PC-3 (cell line): ENCODE data around the gene BATF. TPM values are rescaled to one million over a fixed set of nuclear protein-coding genes. Genes with fewer than 3 reads are reported as not detected.
A peak's percentile ranks its signal among the peaks of the same experiment; 100 is the strongest.

ENCODE experiments used
- ATAC-seq: fragments of 200-7000 bp; cut with Tn5 transposase; 2 replicates; pipeline ENCODE4 v1.9.1; 2020; ENCODE audit warnings: mild to moderate bottlenecking, moderate library complexity
- BruUV-seq: library from RNA; stranded (reverse); fragments of 400-500 nt; replicated peaks from 2 replicates; lab custom pipeline; 2021; lab: Mats Ljungman, UMichigan
- CTCF ChIA-PET: fragments of 300-600 bp; sonication (Branson Sonifier 250); formaldehyde crosslinking; loops from one replicate; lab custom pipeline; 2022; ENCODE audit warnings: antibody characterized with exemption; lab: Charles Lee
- POLR2A ChIA-PET: fragments of 300-600 bp; sonication (Branson Sonifier 250); formaldehyde crosslinking; loops from one replicate; lab custom pipeline; 2022; ENCODE audit warnings: antibody characterized with exemption; ENCODE audit not compliant: unreplicated experiment; lab: Charles Lee
- DNase-seq: peaks from one replicate; pipeline ENCODE4 v3.0.0-alpha.2; 2015
- H2AFZ ChIP-seq: fragments of 300-600 bp; sonication (generic); 2 replicates; pipeline ENCODE4 v1.6.0; 2016; ENCODE audit warnings: antibody characterized with exemption, low read length
- H3F3A ChIP-seq: fragments of 300-600 bp; sonication (generic); one replicate; pipeline ENCODE4 v1.6.0; 2017; ENCODE audit warnings: antibody characterized with exemption, low read length, control low read depth, mild to moderate bottlenecking; ENCODE audit not compliant: unreplicated experiment
- H3K27ac ChIP-seq: fragments of 300-600 bp; sonication (generic); 2 replicates; pipeline ENCODE4 v1.5.1; 2016; ENCODE audit warnings: mild to moderate bottlenecking, low read length
- H3K27me3 ChIP-seq: fragments of 300-600 bp; sonication (generic); 2 replicates; pipeline ENCODE4 v1.6.1; 2016; ENCODE audit warnings: low read length, mixed read lengths
- H3K36me3 ChIP-seq: fragments of 300-600 bp; sonication (generic); 2 replicates; pipeline ENCODE4 v1.6.1; 2016; ENCODE audit warnings: low read depth, mixed run types, low read length, mixed read lengths
- H3K4me1 ChIP-seq: fragments of 300-600 bp; sonication (generic); 2 replicates; pipeline ENCODE4 v1.5.1; 2016; ENCODE audit warnings: low read length; ENCODE audit not compliant: insufficient read depth
- H3K4me2 ChIP-seq: fragments of 300-600 bp; sonication (generic); 2 replicates; pipeline ENCODE4 v1.6.0; 2016; ENCODE audit warnings: low read length
- H3K4me3 ChIP-seq: fragments of 300-600 bp; sonication (generic); 2 replicates; pipeline ENCODE4 v1.5.1; 2016; ENCODE audit warnings: mild to moderate bottlenecking, low read length, mixed read lengths
- H3K79me2 ChIP-seq: fragments of 300-600 bp; sonication (generic); 2 replicates; pipeline ENCODE4 v1.6.1; 2017; ENCODE audit warnings: low read length, mixed read lengths
- H3K9ac ChIP-seq: fragments of 300-600 bp; sonication (generic); 2 replicates; pipeline ENCODE4 v1.6.0; 2016; ENCODE audit warnings: mild to moderate bottlenecking, low read length
- H3K9me2 ChIP-seq: fragments of 300-600 bp; sonication (generic); replicated peaks from 2 replicates; pipeline ENCODE4 v1.6.1; 2016; ENCODE audit warnings: mixed run types, low read length, mixed read lengths
- H3K9me3 ChIP-seq: fragments of 300-600 bp; sonication (generic); 2 replicates; pipeline ENCODE4 v1.6.1; 2016; ENCODE audit warnings: low read length, mixed read lengths
- H4K20me1 ChIP-seq: fragments of 300-600 bp; sonication (generic); 2 replicates; pipeline ENCODE4 v1.6.1; 2016; ENCODE audit warnings: low read length, mixed read lengths
- CTCF ChIP-seq: fragments of 300-600 bp; sonication (generic); conservative IDR thresholded peaks from 2 replicates; pipeline ENCODE4 v1.5.1; 2017; ENCODE audit warnings: antibody characterized with exemption, low read depth, mild to moderate bottlenecking, low read length
- EZH2 ChIP-seq: fragments of 300-600 bp; sonication (generic); IDR thresholded peaks from one replicate; pipeline ENCODE4 v1.6.1; 2017; ENCODE audit warnings: antibody characterized with exemption, mild to moderate bottlenecking, low read length; ENCODE audit not compliant: unreplicated experiment
- EZH2phosphoT487 ChIP-seq: fragments of 300-600 bp; sonication (generic); IDR thresholded peaks from 2 replicates; pipeline ENCODE4 v1.6.1; 2018; ENCODE audit warnings: mild to moderate bottlenecking, antibody characterized with exemption, low read length, borderline replicate concordance
- intact Hi-C: fragments of 100-400 bp; cut with micrococcal nuclease; formaldehyde crosslinking; loops from 2 replicates; pipeline ENCODE4 v1.9.0; 2023
- total RNA-seq: library from RNA; depleted of rRNA; stranded (reverse); fragments of >200 nt; gene quantifications from 2 replicates; pipeline ENCODE4 v1.2.3, GENCODE V29; 2014

The BATF gene
- total RNA-seq, 1 experiment from 2014 or later: not detected

DNA sequence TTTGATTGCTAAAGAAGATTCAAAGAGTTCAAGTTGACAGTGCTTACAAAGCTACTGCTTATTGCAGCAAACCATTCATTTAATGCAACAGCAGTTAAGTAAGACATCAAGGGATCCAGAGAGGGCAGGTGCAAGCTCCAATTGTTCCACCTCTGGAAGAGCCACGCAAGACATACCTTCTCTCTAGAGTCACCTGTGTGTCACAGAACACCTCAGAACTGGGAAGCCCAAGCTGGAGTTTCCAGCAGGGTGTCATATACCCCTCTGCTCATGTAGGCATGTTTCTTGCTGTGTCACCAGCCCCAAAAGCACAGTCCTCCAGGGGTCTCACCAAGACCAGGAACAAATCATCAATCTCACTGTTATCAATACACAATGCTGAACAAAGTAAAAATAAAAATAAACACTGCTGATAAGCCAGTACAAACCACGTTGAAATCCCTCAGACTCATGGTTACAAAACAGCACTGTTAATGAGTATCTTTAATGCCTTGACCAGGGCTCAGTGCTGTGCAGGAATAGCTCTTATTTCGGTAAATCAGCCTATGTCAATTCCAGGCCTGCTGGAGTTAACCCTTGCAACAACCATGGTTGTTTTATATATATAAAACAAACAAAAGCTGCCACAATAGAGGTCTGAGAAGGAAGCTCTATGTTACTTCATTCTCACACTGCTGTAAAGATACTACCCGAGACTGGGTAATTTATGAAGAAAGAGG lies 37.4 kb upstream of the BATF start:
- peaks cover 19% of the 10 kb centered on the region for H3K27me3 ChIP-seq
- CTCF ChIA-PET: no interaction called here
- no peak overlapping the region for H3K4me3 ChIP-seq
- no peaks in the 10 kb centered on the region for H4K20me1 ChIP-seq
- peaks cover 3% of the 10 kb centered on the region; the same call in 1 of the 2 replicates for H3K4me1 ChIP-seq
- no peaks in the 10 kb centered on the region for H3K9me2 ChIP-seq
- intact Hi-C loops: loop anchor here (5.0 to 10.0 kb wide), 2 partner anchors 60 to 353 kb away; partner anchors contain the start of gene JDP2
- no peak overlapping the region for H3K27ac ChIP-seq
- no peak for DNase-seq
- no peak overlapping the region for H2AFZ ChIP-seq
- no peaks in the 10 kb centered on the region for H3K79me2 ChIP-seq
- BruUV-seq: no TSS peak
- H3K36me3 ChIP-seq: no peaks in the 10 kb centered on the region
- H3K4me2 ChIP-seq: no peak overlapping the region
- no peak overlapping the region for H3K9ac ChIP-seq
- no peaks in the 10 kb centered on the region for H3K9me3 ChIP-seq
- no peaks in the 10 kb centered on the region for H3F3A ChIP-seq
- POLR2A ChIA-PET: no interaction called here
- ATAC-seq: no peak
- TF ChIP-seq EZH2: no peak
- no peak for TF ChIP-seq EZH2phosphoT487
- TF ChIP-seq CTCF: no peak

DNA sequence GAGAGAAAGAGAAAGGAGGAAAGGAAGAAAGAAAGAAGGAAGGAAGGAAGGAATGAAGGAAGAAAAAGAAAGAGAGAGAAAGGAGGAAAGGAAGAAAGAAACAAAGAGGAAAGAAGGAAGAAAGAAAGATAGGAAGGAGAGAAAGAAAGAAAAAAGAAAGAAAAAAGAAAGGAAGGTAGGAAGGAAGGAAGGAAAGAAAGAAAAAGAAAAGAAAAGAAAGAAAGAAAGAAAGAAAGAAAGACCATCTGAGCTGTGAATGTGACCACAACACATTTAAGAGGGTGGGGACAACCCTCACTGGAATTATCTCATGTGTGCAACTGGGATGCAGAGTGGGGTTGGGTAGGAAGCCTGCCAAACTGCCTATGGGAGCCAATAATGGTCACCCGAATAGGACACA lies 36.0 kb upstream of the BATF start:
- Histone ChIP-seq H3K27me3 (peaks cover 5% of the 10 kb centered on the region), H3K36me3 (no peaks in the 10 kb centered on the region), H3K27ac (no peak overlapping the region), H3K79me2 (no peaks in the 10 kb centered on the region), H3K4me1 (peaks cover 3% of the 10 kb centered on the region; the same call in 1 of the 2 replicates), H2AFZ (no peak overlapping the region), H3F3A (no peaks in the 10 kb centered on the region), H3K4me3 (no peak overlapping the region), H3K9ac (no peak overlapping the region), H3K9me3 (no peaks in the 10 kb centered on the region), H3K9me2 (no peaks in the 10 kb centered on the region), H3K4me2 (no peak overlapping the region), H4K20me1 (no peaks in the 10 kb centered on the region)
- CTCF ChIA-PET: no interaction called here
- TF ChIP-seq EZH2phosphoT487: no peak
- no peak for TF ChIP-seq CTCF
- POLR2A ChIA-PET: no interaction called here
- BruUV-seq: no TSS peak
- no peak for ATAC-seq
- intact Hi-C loops: loop anchor here (5.0 to 10.0 kb wide), 2 partner anchors 62 to 354 kb away; partner anchors contain the start of gene JDP2
- no peak for DNase-seq

DNA sequence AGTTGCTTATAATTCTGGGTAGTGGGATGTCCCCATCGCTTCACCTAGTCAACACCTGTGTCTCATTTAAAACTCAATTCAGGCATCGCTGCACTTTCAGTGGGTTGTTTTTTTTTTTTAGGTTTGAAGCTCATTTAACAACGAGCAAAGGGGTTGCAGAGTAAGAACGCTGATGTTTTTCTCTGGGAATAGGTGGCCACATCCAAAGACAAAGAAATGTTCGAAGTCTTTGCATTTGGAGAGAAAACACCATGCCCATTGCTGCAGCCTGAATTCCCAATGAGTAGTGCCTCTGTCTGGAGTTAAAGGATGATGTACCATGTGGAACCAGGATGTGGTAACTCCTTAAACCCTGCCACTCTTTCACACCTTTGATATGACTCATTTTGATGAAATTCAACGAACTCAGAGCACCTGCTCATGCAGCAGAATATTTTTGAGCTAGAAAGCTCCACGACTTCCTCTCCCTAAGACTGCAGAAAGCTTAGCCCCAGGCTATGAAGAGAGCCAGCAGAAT lies 35.1 kb upstream of the BATF start:
- intact Hi-C loops: loop anchor here (5.0 to 10.0 kb wide), 2 partner anchors 62 to 355 kb away; partner anchors contain the start of gene JDP2
- Histone ChIP-seq H3K4me3 (no peak overlapping the region), H3K4me1 (peaks cover 3% of the 10 kb centered on the region; the same call in 1 of the 2 replicates), H3K27me3 (no peaks in the 10 kb centered on the region), H2AFZ (no peak overlapping the region), H3K9me2 (no peaks in the 10 kb centered on the region), H4K20me1 (no peaks in the 10 kb centered on the region), H3K27ac (no peak overlapping the region), H3K9ac (no peak overlapping the region), H3K79me2 (no peaks in the 10 kb centered on the region), H3K4me2 (no peak overlapping the region), H3F3A (no peaks in the 10 kb centered on the region), H3K9me3 (no peaks in the 10 kb centered on the region), H3K36me3 (no peaks in the 10 kb centered on the region)
- BruUV-seq: no TSS peak
- TF ChIP-seq EZH2phosphoT487 (no peak), EZH2 (no peak), CTCF (no peak)
- CTCF ChIA-PET: interaction anchor here (0.6 to 3.0 kb wide), 3 partner anchors 74 to 361 kb away, joined by 6 to 19 read pairs (median 8); partner anchors contain the start of gene NEK9
- POLR2A ChIA-PET: no interaction called here
- DNase-seq (peak; percentile 55), ATAC-seq (peak; percentile 18; the same call in 1 of the 2 replicates)
